Pancreas (tissue), 10 donors: ENCODE measurements around the gene IGSF21. TPM values are rescaled to one million over a fixed set of nuclear protein-coding genes. Genes with fewer than 3 reads are reported as not detected.

Experiments
- ATAC-seq, 4 donors: fragments of 200-7000 bp; cut with Tn5 transposase; one replicate each; pipeline versions ENCODE4 v1.8.0 to v1.9.1; 2020; ENCODE audit warnings: mild to moderate bottlenecking in 4 of 4, moderate library complexity in 4 of 4
- DNase-seq, 6 donors: peaks; one replicate each; pipeline ENCODE4 v3.0.0-alpha.2; 2020
- FAIRE-seq: peaks from 2 replicates; lab custom pipeline; 2012; peaks lifted over from hg19 to GRCh38; lab: Jason Lieb, UNC
- H3K27ac ChIP-seq, 4 donors: fragments of 200-600 bp; sonication (generic); 1 replicate in 3 of 4; 2 replicates in 1 of 4; pipeline versions ENCODE4 v1.5.0 to v1.8.0; 2020
- H3K27me3 ChIP-seq, 4 donors: fragments of 200-600 bp; one replicate each; pipeline ENCODE4 v1.8.0; 2021
- H3K36me3 ChIP-seq, 3 donors: fragments of 200-600 bp; sonication (generic) in 1 of 3; one replicate each; pipeline versions ENCODE4 v1.5.0 to v1.8.0; 2020 to 2021
- H3K4me1 ChIP-seq, 3 donors: fragments of 200-600 bp; one replicate each; pipeline ENCODE4 v1.8.0; 2021
- H3K4me3 ChIP-seq, 4 donors: fragments of 200-600 bp; sonication (generic) in 2 of 4; one replicate each; pipeline versions ENCODE4 v1.5.0 to v1.8.0; 2020 to 2021
- H3K9me3 ChIP-seq, 4 donors: fragments of 200-600 bp; one replicate each; pipeline ENCODE4 v1.8.0; 2021
- CTCF ChIP-seq, 4 donors: fragments of 200-600 bp; sonication (generic) in 3 of 4; IDR thresholded peaks; one replicate each; pipeline versions ENCODE4 v1.5.0 to v1.8.0; 2021; ENCODE audit warnings: antibody characterized with exemption in 4 of 4
- WGBS, 2 donors: extraction: QIAGEN DNeasy Blood & Tissue Kit; methylation state at CpG; one replicate each; pipeline ENCODE4 v1.1.7; 2013; 5-methylcytosine and 5-hydroxymethylcytosine counted together
- intact Hi-C, 3 donors: fragments of 100-400 bp; cut with DNase I; formaldehyde crosslinking; loops; one replicate each; pipeline versions ENCODE4 v1.11.1 to v1.14.2; 2022
- polyA plus RNA-seq, 2 donors: library from polyadenylated mRNA; stranded (reverse); fragments of 200-250 nt; gene quantifications; one replicate each; pipeline ENCODE4 v1.2.3, GENCODE V29; 2013
- total RNA-seq, 6 donors: library from RNA; stranded (reverse); fragmentation: NEBNext Ultra II Directional in 4 of 6; extraction: Animal tissue kit (Norgen Biotek cat#: 25700) in 4 of 6; gene quantifications; one replicate each; pipeline versions ENCODE4 v1.2.1 to v1.2.4, GENCODE V29; 2021 to 2023
- donor health status: healthy with polysubstance abuse.
- donor health status: DM: no; HTN: no; CAD: no; lungs with moderate emphysema.
- donor health status: DM: no; HTN: no; CAD: no.
- donor health status: control.
- donor health status: control.
- donor health status: Bipolar disorder and iron deficiency.
- donor health status: DM: yes; HTN: yes; CAD: no.
- donor health status: DM: no; HTN: no; CAD: no.
- donor health status: DM: no; HTN: no; CAD: no.
- donor health status: DM: yes; HTN: yes; CAD: no.

The IGSF21 gene
- total and polyA plus RNA-seq, 8 donors, result 0.28 to 1.3 (median 0.92) TPM; not detected in 1

DNA sequence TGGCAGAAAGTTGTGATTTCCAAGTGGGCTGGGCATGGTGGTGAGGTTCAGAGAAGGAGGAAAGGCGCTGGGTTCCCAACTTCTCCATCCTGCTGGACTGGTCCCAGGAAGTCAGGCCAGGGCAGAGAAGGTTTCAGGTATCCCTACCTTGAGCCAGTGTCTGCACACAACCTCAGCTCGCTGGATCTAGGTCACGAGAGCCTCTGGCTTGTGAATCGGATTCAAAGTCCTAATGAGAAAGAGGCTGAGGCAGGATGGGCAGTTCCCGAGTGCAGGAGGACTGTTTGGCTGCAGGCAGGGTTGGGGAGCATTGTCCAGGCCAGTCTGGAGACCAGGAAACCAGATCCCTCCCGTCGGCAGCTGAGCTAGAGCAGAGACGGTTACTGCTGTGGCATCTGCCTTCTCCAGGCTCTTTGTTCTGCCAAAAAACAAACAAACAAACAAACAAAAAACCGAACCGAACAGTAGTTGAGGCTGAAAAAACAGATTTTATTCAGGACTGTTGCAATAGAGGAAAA is 19.5 kb upstream of the IGSF21 start:
- intact Hi-C loops, result no loop called here
- H3K4me1 ChIP-seq, result no peaks in the 10 kb centered on the region
- WGBS, 2 donors, result 24 to 28% methylated on average over 10 of the region's 10 CpGs
- no peak overlapping the region for H3K27ac ChIP-seq
- H3K9me3 ChIP-seq, result no peaks in the 10 kb centered on the region
- no peaks in the 10 kb centered on the region for H3K36me3 ChIP-seq
- no peak for TF ChIP-seq CTCF (IDR thresholded peaks at IDR 0.05)
- no peak overlapping the region for H3K4me3 ChIP-seq
- DNase-seq, result no peak
- FAIRE-seq, result no peak
- H3K27me3 ChIP-seq, result peaks cover 0 to 1% (median 0%) of the 10 kb centered on the region in 4 donors
- ATAC-seq, result no peak

DNA sequence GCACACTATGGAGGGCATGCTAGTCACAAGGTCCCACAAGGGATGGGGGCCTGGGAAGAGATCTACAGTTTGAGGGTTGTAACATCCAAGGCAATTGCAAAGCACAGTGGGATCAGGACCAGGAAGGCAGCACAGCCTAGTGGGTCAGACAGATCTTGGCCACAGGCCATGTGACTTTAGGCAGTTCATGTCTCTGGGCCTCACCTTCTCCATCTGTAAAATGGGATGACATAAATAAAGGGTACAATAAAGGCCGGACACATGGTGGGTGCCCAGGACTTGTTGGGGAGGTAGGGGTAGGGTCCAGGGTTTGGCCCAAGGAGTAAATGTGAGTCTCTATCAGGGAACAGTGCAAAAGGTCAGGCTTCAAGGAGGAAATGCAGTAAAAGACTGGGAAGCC is 18.1 kb upstream of the IGSF21 start:
- WGBS, 2 donors, result 92 to 100% methylated on average over 1 of the region's 1 CpG
- TF ChIP-seq CTCF (IDR thresholded peaks at IDR 0.05), result no peak
- Histone ChIP-seq H3K9me3 (no peaks in the 10 kb centered on the region), H3K4me3 (no peak overlapping the region), H3K4me1 (no peaks in the 10 kb centered on the region), H3K27me3 (peaks cover 0 to 4% (median 0%) of the 10 kb centered on the region in 4 donors), H3K36me3 (no peaks in the 10 kb centered on the region), H3K27ac (no peak overlapping the region)
- ATAC-seq (no peak), FAIRE-seq (no peak), DNase-seq (no peak)
- intact Hi-C loops, result no loop called here

- intact Hi-C loops, result no loop called here
- H3K27me3 ChIP-seq, result peaks cover 0 to 4% (median 0%) of the 10 kb centered on the region in 4 donors
- 26 to 33% methylated on average over 8 of the region's 8 CpGs for whole genome bisulfite sequencing, 2 donors
- H3K27ac ChIP-seq, result no peak overlapping the region
- ATAC-seq (no peak), FAIRE-seq (no peak), DNase-seq (no peak)
- H3K4me1 ChIP-seq, result no peaks in the 10 kb centered on the region
- no peak for TF ChIP-seq CTCF (IDR thresholded peaks at IDR 0.05)
- no peaks in the 10 kb centered on the region for H3K9me3 ChIP-seq
- no peaks in the 10 kb centered on the region for H3K36me3 ChIP-seq
- no peak overlapping the region for H3K4me3 ChIP-seq
Observed at GRCh38 chr1:18090636-18091035, 17.0 kb upstream of the IGSF21 start.

DNA sequence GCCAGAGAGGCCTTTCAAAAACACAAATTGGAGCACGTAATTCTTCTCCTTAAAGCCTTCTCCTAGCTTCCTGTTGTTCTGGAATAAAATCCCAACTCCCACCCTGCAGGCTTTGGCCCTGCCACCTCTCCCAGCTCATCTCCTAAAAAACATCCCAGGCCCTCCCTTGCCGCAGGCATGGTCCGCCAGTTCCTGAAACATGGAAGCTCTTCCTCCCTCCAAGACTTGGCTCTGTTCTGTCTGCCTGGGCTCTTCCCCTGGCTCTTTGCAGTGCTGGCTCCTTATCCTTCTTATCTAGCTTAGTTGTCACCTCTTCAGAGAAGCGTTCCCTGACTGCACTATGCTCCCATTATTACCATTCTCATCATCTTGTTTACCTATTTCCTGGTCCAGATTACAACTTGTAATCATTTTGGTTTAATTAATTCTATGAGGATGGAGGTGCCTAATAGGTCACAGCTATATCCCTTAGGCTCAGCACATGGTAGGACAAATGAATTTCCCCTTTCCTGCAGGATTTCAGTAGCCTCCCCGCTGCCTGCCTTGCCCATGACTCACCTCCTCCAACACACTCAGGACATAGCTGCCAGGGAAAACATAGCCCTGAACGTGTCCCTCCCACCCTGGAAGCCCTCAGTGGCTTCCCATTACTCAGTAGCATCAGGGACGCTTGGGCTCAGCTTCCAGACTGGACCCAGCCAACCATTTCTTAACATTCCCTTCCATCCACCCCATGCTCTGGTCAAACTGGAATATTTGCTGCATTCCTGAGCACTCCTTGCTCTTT is 15.7 kb upstream of the IGSF21 start:
- no peak overlapping the region for H3K4me3 ChIP-seq
- FAIRE-seq (no peak), DNase-seq (no peak), ATAC-seq (no peak)
- peaks cover 0 to 4% (median 0%) of the 10 kb centered on the region in 4 donors for H3K27me3 ChIP-seq
- TF ChIP-seq CTCF (IDR thresholded peaks at IDR 0.05), result no peak
- intact Hi-C loops, result no loop called here
- no peaks in the 10 kb centered on the region for H3K36me3 ChIP-seq
- no peaks in the 10 kb centered on the region for H3K9me3 ChIP-seq
- 52 to 57% methylated on average over 7 of the region's 7 CpGs for WGBS, 2 donors
- no peaks in the 10 kb centered on the region for H3K4me1 ChIP-seq
- H3K27ac ChIP-seq, result no peak overlapping the region

GRCh38 chr1:18093193-18093592 is 14.4 kb upstream of the IGSF21 start:
- Histone ChIP-seq H3K4me3 (no peak overlapping the region), H3K27me3 (peaks cover 0 to 4% (median 0%) of the 10 kb centered on the region in 4 donors)
- DNase-seq, result no peak

More at GRCh38 chr1:18093193-18093592, 14.4 kb upstream of the IGSF21 start:
- H3K27ac ChIP-seq, result no peak overlapping the region
- no peaks in the 10 kb centered on the region for H3K36me3 ChIP-seq
- H3K4me1 ChIP-seq, result no peaks in the 10 kb centered on the region
- H3K9me3 ChIP-seq, result no peaks in the 10 kb centered on the region
- intact Hi-C loops, result no loop called here
- TF ChIP-seq CTCF (IDR thresholded peaks at IDR 0.05), result no peak
- 64 to 71% methylated on average over 2 of the region's 2 CpGs for WGBS, 2 donors
- ATAC-seq (no peak), FAIRE-seq (no peak)
